Ovary (tissue), 9 donors: Measurements from ENCODE around the gene ISG20L2. TPM values are rescaled to one million over a fixed set of nuclear protein-coding genes. Genes with fewer than 3 reads are reported as not detected.

ENCODE experiments used
- DNase-seq, 5 donors: peaks; one replicate each; pipeline ENCODE4 v3.0.0-alpha.2; 2019 to 2020
- H3K27ac ChIP-seq, 2 donors: fragments of 200-600 bp; one replicate each; pipeline versions ENCODE4 v1.5.1 to v1.8.0; 2019 to 2022
- H3K27me3 ChIP-seq: fragments of 200-600 bp; one replicate; pipeline ENCODE4 v1.8.0; 2022
- H3K36me3 ChIP-seq: fragments of 200-600 bp; sonication (generic); one replicate; pipeline ENCODE4 v1.5.1; 2019
- H3K4me1 ChIP-seq: one replicate; pipeline ENCODE4 v1.8.1; 2013; ENCODE audit warnings: mild to moderate bottlenecking, moderate library complexity; ENCODE audit not compliant: insufficient read depth
- H3K4me3 ChIP-seq: fragments of 200-600 bp; sonication (generic); one replicate; pipeline ENCODE4 v1.5.1; 2017
- H3K9me3 ChIP-seq, 2 donors: fragments of 200-600 bp in 1 of 2; sonication (generic) in 1 of 2; one replicate each; pipeline versions ENCODE4 v1.5.1 to v1.8.1; 2013 to 2019; ENCODE audit warnings: mild to moderate bottlenecking in 1 of 2, moderate library complexity in 1 of 2
- CTCF ChIP-seq, 3 donors: fragments of 450-650 bp in 2 of 3; fragments of 200-600 bp in 1 of 3; IDR thresholded peaks; one replicate each; pipeline versions ENCODE4 v1.5.1 to v1.8.0; 2016 to 2022; ENCODE audit warnings: antibody characterized with exemption in 3 of 3, mild to moderate bottlenecking in 1 of 3
- EP300 ChIP-seq: sonication (generic); formaldehyde crosslinking; IDR thresholded peaks from one replicate; pipeline ENCODE4 v1.6.1; 2017; ENCODE audit warnings: antibody characterized with exemption
- POLR2A ChIP-seq: fragments of 450-650 bp; IDR thresholded peaks from one replicate; pipeline ENCODE4 v1.6.1; 2017; ENCODE audit warnings: antibody characterized with exemption, mild to moderate bottlenecking, moderate library complexity
- WGBS, 3 donors: extraction: QIAGEN DNeasy Blood & Tissue Kit in 1 of 3; methylation state at CpG; one replicate each; pipeline versions ENCODE4 v1.1.5 to v1.1.7; 2013 to 2017; 5-methylcytosine and 5-hydroxymethylcytosine counted together
- intact Hi-C, 4 donors: fragments of 100-400 bp; cut with DNase I; formaldehyde crosslinking; loops; one replicate each; pipeline versions ENCODE4 v1.11.0 to v1.15.1; 2022 to 2023
- polyA plus RNA-seq, 2 donors: library from polyadenylated mRNA; stranded (reverse); fragments of 200-250 nt in 1 of 2; fragments of 350-450 nt in 1 of 2; fragmentation: Illumina TruSeq in 1 of 2; extraction: RNeasy Lipid Tissue Mini Kit (QIAGEN cat#74804) in 1 of 2; gene quantifications; one replicate each; pipeline ENCODE4 v1.2.3, GENCODE V29; 2013 to 2014
- total RNA-seq, 7 donors: library from RNA; depleted of rRNA in 2 of 7; stranded (reverse); fragments of >200 nt in 2 of 7; fragmentation: NEBNext Ultra II Directional in 3 of 7; extraction: Animal tissue kit (Norgen Biotek cat#: 25700) in 3 of 7; gene quantifications; one replicate each; pipeline versions ENCODE4 v1.1.0 to v1.2.4, GENCODE V29; 2016 to 2023
- donor health status: DM: no; HTN: no; CAD: no; lungs with moderate emphysema.
- donor health status: DM: no; HTN: no; CAD: no.
- donor health status: Bipolar disorder and iron deficiency.
- donor health status: DM: yes; HTN: yes; CAD: no.
- donor health status: DM: no; HTN: no; CAD: no.
- donor health status: DM: yes; HTN: yes; CAD: no.

The ISG20L2 gene
- total and polyA plus RNA-seq, 9 donors = 11.7 to 58.7 (median 26.1) TPM

- no peaks in the 10 kb centered on the region for H3K9me3 ChIP-seq
- TF ChIP-seq EP300 (no peak), POLR2A (no peak), CTCF (IDR thresholded peaks at IDR 0.05) (no peak)
- DNase-seq = no peak
- WGBS, 3 donors = 63 to 84% (median 80%) methylated on average over 4 of the region's 4 CpGs
- no peaks in the 10 kb centered on the region for H3K27me3 ChIP-seq
- peaks cover 14% of the 10 kb centered on the region for H3K4me1 ChIP-seq
- H3K36me3 ChIP-seq = no peaks in the 10 kb centered on the region
- intact Hi-C loops = loop anchor here in 1 of 4 donors (10.0 kb wide), 1 partner anchor 181 kb away; no protein-coding TSS in a partner anchor
- H3K4me3 ChIP-seq = no peak overlapping the region
- no peak overlapping the region for H3K27ac ChIP-seq
Observed at GRCh38 chr1:156703336-156703735, 25.2 kb downstream of the ISG20L2 start.

DNA sequence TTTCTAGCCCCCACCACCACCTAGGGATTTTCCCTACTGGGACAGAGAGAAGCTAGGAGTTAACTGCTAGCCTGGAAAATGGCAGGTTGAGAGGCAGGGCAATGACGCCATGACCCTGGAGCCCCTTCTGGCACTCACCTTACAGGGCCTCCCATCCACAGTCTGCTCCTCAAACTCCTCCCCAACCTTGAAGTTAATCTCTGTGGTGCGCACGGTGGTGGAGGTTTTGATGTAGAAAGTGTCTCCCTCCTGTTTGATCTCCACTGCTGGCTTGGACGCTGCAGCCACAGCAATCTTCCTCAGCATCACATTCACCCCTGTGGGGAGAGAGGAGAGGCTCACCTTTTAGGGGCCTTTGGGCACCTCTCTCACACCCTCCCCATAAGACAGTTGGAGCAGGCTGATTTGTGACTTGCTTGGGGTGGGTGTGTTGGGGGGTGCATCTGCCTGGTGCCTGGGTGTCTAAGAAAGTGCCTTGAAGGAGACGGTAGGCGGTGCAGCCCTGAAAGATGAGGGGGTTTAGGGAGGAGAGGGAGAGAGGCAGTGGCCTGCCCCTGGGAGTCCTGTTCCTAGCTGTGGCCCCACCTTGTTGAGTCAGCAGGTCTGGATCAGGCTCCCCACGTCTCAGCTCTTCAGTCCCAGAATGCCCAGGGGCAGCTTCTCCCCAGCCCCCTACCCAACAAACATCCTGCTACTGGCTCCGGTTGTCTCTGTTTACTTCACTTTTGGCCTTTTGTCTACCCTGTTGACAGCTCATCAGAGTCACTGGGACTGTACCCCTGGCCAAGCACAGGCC lies 27.6 kb downstream of the ISG20L2 start:
- DNase-seq = no peak
- Histone ChIP-seq H3K36me3 (no peaks in the 10 kb centered on the region), H3K9me3 (no peaks in the 10 kb centered on the region), H3K4me3 (no peak overlapping the region), H3K27me3 (no peaks in the 10 kb centered on the region), H3K4me1 (peaks cover 7% of the 10 kb centered on the region), H3K27ac (no peak overlapping the region)
- intact Hi-C loops = loop anchor here in 1 of 4 donors (10.0 kb wide), 1 partner anchor 184 kb away; no protein-coding TSS in a partner anchor
- no peak for TF ChIP-seq CTCF (IDR thresholded peaks at IDR 0.05)
- no peak for TF ChIP-seq POLR2A
- TF ChIP-seq EP300 = no peak
- WGBS, 3 donors = 79 to 86% (median 83%) methylated on average over 8 of the region's 8 CpGs

GRCh38 chr1:156698995-156699394 lies 29.6 kb downstream of the ISG20L2 start:
- WGBS, 3 donors = 0 to 10% (median 8%) methylated on average over 1 of the region's 1 CpG
- intact Hi-C loops = loop anchor here in 1 of 4 donors (10.0 kb wide), 1 partner anchor 166 kb away; the partner anchor contains the start of gene NTRK1
- no peak overlapping the region for H3K27ac ChIP-seq
- no peaks in the 10 kb centered on the region for H3K36me3 ChIP-seq
- no peaks in the 10 kb centered on the region for H3K4me1 ChIP-seq
- no peak overlapping the region for H3K4me3 ChIP-seq
- no peaks in the 10 kb centered on the region for H3K27me3 ChIP-seq
- H3K9me3 ChIP-seq = no peaks in the 10 kb centered on the region
- TF ChIP-seq POLR2A = no peak
- TF ChIP-seq EP300 = no peak
- TF ChIP-seq CTCF (IDR thresholded peaks at IDR 0.05) = no peak
- DNase-seq = no peak

GRCh38 chr1:156697481-156697880 lies 31.1 kb downstream of the ISG20L2 start:
- Histone ChIP-seq H3K27me3 (no peaks in the 10 kb centered on the region), H3K9me3 (no peaks in the 10 kb centered on the region), H3K36me3 (no peaks in the 10 kb centered on the region), H3K4me3 (no peak overlapping the region), H3K4me1 (no peaks in the 10 kb centered on the region), H3K27ac (no peak overlapping the region)
- intact Hi-C loops = loop anchor here in 1 of 4 donors (10.0 kb wide), 1 partner anchor 167 kb away; the partner anchor contains the start of gene NTRK1
- 68 to 77% (median 72%) methylated on average over 8 of the region's 8 CpGs for WGBS, 3 donors
- DNase-seq = no peak
- no peak for TF ChIP-seq EP300
- TF ChIP-seq CTCF (IDR thresholded peaks at IDR 0.05) = no peak
- TF ChIP-seq POLR2A = no peak
